Ishikawa (cell line): ENCODE data around the gene EPPIN.

Experiments
- CEBPB ChIP-seq: IDR thresholded peaks from 2 replicates; pipeline ENCODE4 v1.6.1; 2012
- CREB1 ChIP-seq: IDR thresholded peaks from 2 replicates; pipeline ENCODE4 v1.6.1; 2012; ENCODE audit warnings: low read depth
- EGR1 ChIP-seq: IDR thresholded peaks from 2 replicates; pipeline ENCODE4 v1.6.1; 2012
- EP300 ChIP-seq: IDR thresholded peaks from 2 replicates; pipeline ENCODE4 v1.6.1; 2012; ENCODE audit warnings: borderline replicate concordance
- FOXM1 ChIP-seq: IDR thresholded peaks from 2 replicates; pipeline ENCODE4 v1.6.1; 2012; ENCODE audit warnings: low read depth, borderline replicate concordance
- MAX ChIP-seq: IDR thresholded peaks from 2 replicates; pipeline ENCODE4 v1.6.1; 2012
- NFIC ChIP-seq: IDR thresholded peaks from 2 replicates; pipeline ENCODE4 v1.6.1; 2012
- RAD21 ChIP-seq: IDR thresholded peaks from 2 replicates; pipeline ENCODE4 v1.6.1; 2012; ENCODE audit warnings: low read depth
- REST ChIP-seq: IDR thresholded peaks from 2 replicates; pipeline ENCODE4 v1.6.1; 2012; ENCODE audit warnings: low read depth, mild to moderate bottlenecking
- TAF1 ChIP-seq: IDR thresholded peaks from 2 replicates; pipeline ENCODE4 v1.6.1; 2012; ENCODE audit warnings: low read depth, mild to moderate bottlenecking
- TCF12 ChIP-seq: IDR thresholded peaks from 2 replicates; pipeline ENCODE4 v1.6.1; 2012; ENCODE audit warnings: low read depth
- TEAD4 ChIP-seq: IDR thresholded peaks from 2 replicates; pipeline ENCODE4 v1.6.1; 2012
- USF1 ChIP-seq: IDR thresholded peaks from 2 replicates; pipeline ENCODE4 v1.6.1; 2012
- YY1 ChIP-seq: IDR thresholded peaks from 2 replicates; pipeline ENCODE4 v1.6.1; 2012; ENCODE audit warnings: low read depth
- ZBTB7A ChIP-seq: IDR thresholded peaks from 2 replicates; pipeline ENCODE4 v1.6.1; 2012; ENCODE audit warnings: low read depth

Gene EPPIN

GRCh38 chr20:45588800-45589199 lies 41.6 kb upstream of the EPPIN start:
- TF ChIP-seq USF1: no peak
- no peak for TF ChIP-seq YY1
- no peak for TF ChIP-seq NFIC
- no peak for TF ChIP-seq RAD21
- TF ChIP-seq TEAD4: no peak
- no peak for TF ChIP-seq TAF1
- no peak for TF ChIP-seq CEBPB
- no peak for TF ChIP-seq EP300
- TF ChIP-seq FOXM1: no peak
- TF ChIP-seq EGR1: no peak
- no peak for TF ChIP-seq ZBTB7A
- TF ChIP-seq MAX: no peak
- TF ChIP-seq CREB1: no peak
- TF ChIP-seq REST: no peak
- TF ChIP-seq TCF12: no peak

GRCh38 chr20:45583502-45583901 lies 36.3 kb upstream of the EPPIN start:
- TF ChIP-seq RAD21 (no peak), REST (no peak), TAF1 (no peak), USF1 (no peak), FOXM1 (no peak), ZBTB7A (no peak), TCF12 (no peak), YY1 (no peak), MAX (no peak), TEAD4 (no peak), CREB1 (no peak), CEBPB (no peak)

GRCh38 chr20:45581702-45582101 lies 34.5 kb upstream of the EPPIN start:
- TF ChIP-seq CEBPB: no peak
- TF ChIP-seq CREB1: no peak
- TF ChIP-seq TEAD4: no peak
- no peak for TF ChIP-seq EGR1
- no peak for TF ChIP-seq REST
- TF ChIP-seq TCF12: no peak
- no peak for TF ChIP-seq NFIC
- TF ChIP-seq FOXM1: no peak
- TF ChIP-seq EP300: no peak
- TF ChIP-seq RAD21: no peak
- TF ChIP-seq TAF1: no peak
- no peak for TF ChIP-seq MAX
- no peak for TF ChIP-seq ZBTB7A
- no peak for TF ChIP-seq USF1
- no peak for TF ChIP-seq YY1

GRCh38 chr20:45579184-45579583 lies 32.0 kb upstream of the EPPIN start, which contains the start of gene WFDC8:
Gene WFDC8, minus strand, starts transcription at chr20:45579284. Its CDS starts 37 bp downstream, at chr20:45579247.
- TF ChIP-seq TEAD4 (no peak), MAX (no peak), USF1 (no peak), TCF12 (no peak), EGR1 (no peak), ZBTB7A (no peak), CEBPB (no peak), FOXM1 (no peak), YY1 (no peak), CREB1 (no peak), EP300 (no peak), TAF1 (no peak), RAD21 (no peak), REST (no peak), NFIC (no peak)
